NOMO-1 treated with dmso at 0.1 percent for 144 hours (cell line): ENCODE measurements around the gene PSMA6.

ENCODE experiments used
- DNase-seq: peaks from one replicate; lab custom pipeline; 2025; ENCODE audit not compliant: unreplicated experiment; lab: John Stamatoyannopoulos, UW

Gene PSMA6

DNA sequence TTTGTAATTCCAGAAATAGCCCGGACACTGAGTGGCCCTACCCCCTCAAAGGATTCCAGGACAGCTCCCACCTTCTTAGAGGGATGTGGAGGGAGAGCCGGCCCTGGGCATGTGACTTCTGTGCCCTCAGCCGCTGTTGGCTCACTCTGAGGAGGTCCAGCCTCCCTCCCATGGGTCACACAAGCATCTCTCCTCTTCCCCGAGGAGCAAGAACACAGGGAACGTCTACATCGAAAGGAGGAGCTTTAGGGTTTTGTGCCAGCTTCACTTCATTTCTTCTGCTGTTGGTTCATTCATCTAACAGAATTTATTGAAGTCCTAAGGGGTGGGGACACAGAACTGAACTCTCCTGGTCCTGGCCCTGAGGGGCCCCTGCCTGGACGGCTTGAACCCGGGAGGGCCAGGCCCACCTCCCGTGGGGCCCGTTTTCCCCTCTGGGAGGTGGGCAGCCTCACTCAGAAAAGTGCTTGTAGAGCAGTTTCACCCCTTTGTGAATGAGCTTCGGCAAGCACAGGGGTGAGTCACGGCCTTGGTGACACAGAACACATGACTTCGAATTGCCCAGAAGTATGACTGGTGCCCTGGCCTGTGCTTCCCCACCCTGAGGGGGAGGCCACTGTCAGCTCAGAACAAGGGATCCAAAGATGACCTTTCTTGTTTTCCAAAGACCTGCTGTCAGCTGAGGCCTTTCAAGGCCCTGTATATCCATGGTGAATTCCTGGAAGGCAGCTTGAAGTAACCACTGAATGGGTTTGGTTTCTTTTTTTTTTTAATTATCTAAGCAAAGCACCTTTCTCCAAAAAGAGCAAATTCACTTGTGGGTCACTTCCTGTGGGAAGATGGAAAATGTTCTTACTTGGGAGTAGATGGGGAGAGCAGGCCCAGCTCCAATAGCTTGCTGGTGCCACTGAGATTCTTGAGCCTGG, 73.2 kb downstream of the PSMA6 start:
- peak; percentile 46 for DNase-seq

DNA sequence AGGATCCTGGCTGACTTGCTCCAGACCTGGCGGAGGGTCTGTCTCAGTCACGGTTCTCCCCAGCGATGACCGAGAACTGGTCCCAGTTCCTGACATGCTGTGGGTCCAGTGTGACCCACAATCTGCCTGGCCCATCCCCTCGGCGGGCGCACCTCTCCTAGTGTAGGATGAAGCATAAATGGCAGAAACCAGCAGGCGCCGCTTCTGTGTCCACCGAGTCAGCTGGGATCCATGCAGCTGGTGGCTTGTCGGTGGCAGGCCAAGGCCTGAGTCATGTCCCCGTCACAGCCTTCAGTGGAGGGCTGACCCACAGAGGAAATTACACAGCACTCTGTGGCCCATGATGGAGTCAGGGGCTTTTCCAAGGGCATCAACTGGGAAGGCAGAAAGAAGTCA, 73.9 kb downstream of the PSMA6 start:
- no peak for DNase-seq

DNA sequence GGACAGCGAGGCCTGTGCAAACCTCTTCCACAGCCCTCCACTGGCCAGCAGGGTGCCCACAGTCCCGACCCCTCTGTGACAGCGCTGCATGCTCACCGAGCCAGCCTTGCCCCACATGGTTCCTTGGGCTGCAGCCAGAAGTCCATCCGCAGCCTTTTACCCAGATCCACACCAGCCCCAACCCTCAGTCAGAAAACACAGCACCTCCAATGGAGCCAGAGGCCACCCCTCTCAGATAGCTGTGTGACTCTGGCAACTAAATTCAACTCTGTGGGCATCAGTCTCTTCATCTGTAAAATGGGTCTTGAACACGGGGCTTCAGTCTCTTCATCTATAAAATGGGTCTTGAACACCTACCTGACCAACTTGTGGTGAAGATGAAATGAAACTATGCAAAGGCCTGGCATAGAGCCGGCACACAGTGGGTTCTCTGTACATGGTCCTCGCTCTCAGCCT, 74.4 kb downstream of the PSMA6 start:
- no peak for DNase-seq

DNA sequence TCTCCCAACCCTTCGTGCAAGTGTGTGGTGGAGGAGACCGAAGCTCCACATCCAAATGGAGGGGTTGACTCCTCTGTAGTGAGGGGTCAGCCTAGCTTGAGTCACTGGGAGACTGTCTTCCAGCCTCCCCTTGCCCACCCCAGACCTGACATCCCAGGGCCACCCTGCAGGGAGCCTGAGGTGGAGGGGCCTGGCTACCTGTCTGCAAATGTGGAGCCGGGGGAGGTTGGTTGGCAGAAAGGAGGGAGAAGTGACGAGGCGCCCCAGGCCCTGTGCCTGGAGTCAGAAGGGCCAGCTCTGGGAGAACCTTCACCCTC, 74.8 kb downstream of the PSMA6 start:
- DNase-seq = no peak
